ENCODE results near the gene DGCR8. TPM values are rescaled to one million over a fixed set of nuclear protein-coding genes. Genes with fewer than 3 reads are reported as not detected.
"Not testable (repeated sequence)": the region's sequence is repeated elsewhere in the genome, so short reads cannot be mapped to it uniquely, and the experiment has no call there.

The DGCR8 gene
- polyA plus RNA-seq, 1 experiment: 21.3 TPM

GRCh38 chr22:20066617-20067383 is 13.2 kb upstream of the DGCR8 start:
- CTCF ChIA-PET: interaction anchor here (0.6 kb wide), 1 partner anchor 166 kb away, joined by 4 read pairs; no protein-coding TSS in a partner anchor
- POLR2A ChIA-PET: no interaction called here
- Histone ChIP-seq H3K27me3 (ENCODE audit: control insufficient read depth, insufficient read depth, low read length) (no peaks in the 10 kb centered on the region), H3K4me3 (ENCODE audit: low read depth, low read length) (no peak overlapping the region), H3K36me3 (ENCODE audit: control insufficient read depth, insufficient read depth, low read length) (peaks cover 19% of the 10 kb centered on the region)
- no peak for DNase-seq (ENCODE audit: low read depth)
- no peak for TF ChIP-seq CTCF (IDR thresholded peaks at IDR 0.05; ENCODE audit: insufficient read depth, low read depth, low read length)

GRCh38 chr22:20067384-20067682 is 12.7 kb upstream of the DGCR8 start:
- DNase-seq (ENCODE audit: low read depth); POLR2A ChIA-PET; H3K4me3 ChIP-seq (ENCODE audit: low read depth, low read length); H3K27me3 ChIP-seq (ENCODE audit: control insufficient read depth, insufficient read depth, low read length): not testable (repeated sequence)
- CTCF ChIA-PET: interaction anchor here (0.6 kb wide), 1 partner anchor 167 kb away, joined by 4 read pairs; no protein-coding TSS in a partner anchor
- peaks cover 18% of the 10 kb centered on the region for H3K36me3 ChIP-seq (ENCODE audit: control insufficient read depth, insufficient read depth, low read length)

GRCh38 chr22:20068640-20069039 is 11.4 kb upstream of the DGCR8 start:
- peaks cover 9% of the 10 kb centered on the region for H3K36me3 ChIP-seq (ENCODE audit: control insufficient read depth, insufficient read depth, low read length)
- no peak for TF ChIP-seq CTCF (IDR thresholded peaks at IDR 0.05; ENCODE audit: insufficient read depth, low read depth, low read length)
- POLR2A ChIA-PET: interaction anchor here (0.7 kb wide), 1 partner anchor 21 kb away, joined by 4 read pairs; no protein-coding TSS in a partner anchor
- no peak overlapping the region for H3K4me3 ChIP-seq (ENCODE audit: low read depth, low read length)
- CTCF ChIA-PET: no interaction called here
- no peak for DNase-seq (ENCODE audit: low read depth)
- no peaks in the 10 kb centered on the region for H3K27me3 ChIP-seq (ENCODE audit: control insufficient read depth, insufficient read depth, low read length)

GRCh38 chr22:20069331-20070042 is 10.6 kb upstream of the DGCR8 start:
- Histone ChIP-seq H3K27me3 (ENCODE audit: control insufficient read depth, insufficient read depth, low read length) (no peaks in the 10 kb centered on the region), H3K4me3 (ENCODE audit: low read depth, low read length) (no peak overlapping the region), H3K36me3 (ENCODE audit: control insufficient read depth, insufficient read depth, low read length) (peaks cover 2% of the 10 kb centered on the region)
- ChIA-PET POLR2A (interaction anchor here (0.7 kb wide), 1 partner anchor 22 kb away, joined by 4 read pairs; no protein-coding TSS in a partner anchor), CTCF (no interaction called here)
- TF ChIP-seq CTCF (IDR thresholded peaks at IDR 0.05; ENCODE audit: insufficient read depth, low read depth, low read length): no peak
- no peak for DNase-seq (ENCODE audit: low read depth)

- Histone ChIP-seq H3K36me3 (ENCODE audit: control insufficient read depth, insufficient read depth, low read length) (no peaks in the 10 kb centered on the region), H3K4me3 (ENCODE audit: low read depth, low read length) (no peak overlapping the region), H3K27me3 (ENCODE audit: control insufficient read depth, insufficient read depth, low read length) (no peaks in the 10 kb centered on the region)
- CTCF ChIA-PET: interaction anchor here (1.2 kb wide), 1 partner anchor 9 kb away, joined by 4 read pairs; no protein-coding TSS in a partner anchor
- POLR2A ChIA-PET: no interaction called here
- no peak for TF ChIP-seq CTCF (IDR thresholded peaks at IDR 0.05; ENCODE audit: insufficient read depth, low read depth, low read length)
- no peak for DNase-seq (ENCODE audit: low read depth)
Observed at GRCh38 chr22:20071524-20071972, 8.5 kb upstream of the DGCR8 start.

Measured in BJ (cell line).